Measurements from ENCODE around the gene LEFTY2.

LEFTY2 gene

DNA sequence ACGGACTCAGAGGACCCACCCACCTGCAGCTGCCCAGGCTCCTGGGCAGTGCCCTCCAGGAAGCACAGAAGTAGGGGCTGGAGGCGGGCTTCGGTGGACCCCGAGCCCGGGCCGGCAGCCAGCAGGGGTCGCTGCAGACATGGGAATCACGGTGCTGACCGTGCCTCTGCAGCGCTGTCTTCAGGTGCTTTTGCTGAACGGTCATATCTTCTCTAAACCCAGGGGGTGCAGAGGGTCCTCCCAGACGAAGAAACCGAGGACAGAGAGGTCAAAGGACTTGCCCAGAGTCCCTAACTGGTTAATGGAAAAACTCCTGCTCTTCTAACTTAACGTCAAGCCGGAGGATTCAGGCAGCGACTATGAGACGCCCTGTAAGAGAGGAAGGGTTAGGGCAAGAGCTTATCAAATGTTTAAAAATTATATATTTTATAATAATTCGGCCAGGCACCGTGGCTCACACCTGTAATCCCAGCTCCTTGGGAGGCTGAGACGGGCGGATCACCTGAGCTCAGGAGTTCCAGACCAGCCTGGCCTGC lies 21.5 kb upstream of the LEFTY2 start (continued):
- TF ChIP-seq ZBTB8A (tag by site-specific recombination; IDR thresholded peaks at IDR 0.05) = peak; percentile 60
- no peak for TF ChIP-seq ZNF664 (tag by site-specific recombination; IDR thresholded peaks at IDR 0.05)
- TF ChIP-seq, protein P1, sequence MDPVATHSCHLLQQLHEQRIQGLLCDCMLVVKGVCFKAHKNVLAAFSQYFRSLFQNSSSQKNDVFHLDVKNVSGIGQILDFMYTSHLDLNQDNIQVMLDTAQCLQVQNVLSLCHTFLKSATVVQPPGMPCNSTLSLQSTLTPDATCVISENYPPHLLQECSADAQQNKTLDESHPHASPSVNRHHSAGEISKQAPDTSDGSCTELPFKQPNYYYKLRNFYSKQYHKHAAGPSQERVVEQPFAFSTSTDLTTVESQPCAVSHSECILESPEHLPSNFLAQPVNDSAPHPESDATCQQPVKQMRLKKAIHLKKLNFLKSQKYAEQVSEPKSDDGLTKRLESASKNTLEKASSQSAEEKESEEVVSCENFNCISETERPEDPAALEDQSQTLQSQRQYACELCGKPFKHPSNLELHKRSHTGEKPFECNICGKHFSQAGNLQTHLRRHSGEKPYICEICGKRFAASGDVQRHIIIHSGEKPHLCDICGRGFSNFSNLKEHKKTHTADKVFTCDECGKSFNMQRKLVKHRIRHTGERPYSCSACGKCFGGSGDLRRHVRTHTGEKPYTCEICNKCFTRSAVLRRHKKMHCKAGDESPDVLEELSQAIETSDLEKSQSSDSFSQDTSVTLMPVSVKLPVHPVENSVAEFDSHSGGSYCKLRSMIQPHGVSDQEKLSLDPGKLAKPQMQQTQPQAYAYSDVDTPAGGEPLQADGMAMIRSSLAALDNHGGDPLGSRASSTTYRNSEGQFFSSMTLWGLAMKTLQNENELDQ (tag by site-specific recombination; IDR thresholded peaks at IDR 0.05; ENCODE audit: low read depth) = no peak
- no peak for TF ChIP-seq ZBTB20 (tag by site-specific recombination; IDR thresholded peaks at IDR 0.05)
- TF ChIP-seq ZNF555 (tag by site-specific recombination; conservative IDR thresholded peaks at IDR 0.05) = no peak
- no peak for TF ChIP-seq ZSCAN30 (tag by site-specific recombination; IDR thresholded peaks at IDR 0.05)
- TF ChIP-seq, protein P2, sequence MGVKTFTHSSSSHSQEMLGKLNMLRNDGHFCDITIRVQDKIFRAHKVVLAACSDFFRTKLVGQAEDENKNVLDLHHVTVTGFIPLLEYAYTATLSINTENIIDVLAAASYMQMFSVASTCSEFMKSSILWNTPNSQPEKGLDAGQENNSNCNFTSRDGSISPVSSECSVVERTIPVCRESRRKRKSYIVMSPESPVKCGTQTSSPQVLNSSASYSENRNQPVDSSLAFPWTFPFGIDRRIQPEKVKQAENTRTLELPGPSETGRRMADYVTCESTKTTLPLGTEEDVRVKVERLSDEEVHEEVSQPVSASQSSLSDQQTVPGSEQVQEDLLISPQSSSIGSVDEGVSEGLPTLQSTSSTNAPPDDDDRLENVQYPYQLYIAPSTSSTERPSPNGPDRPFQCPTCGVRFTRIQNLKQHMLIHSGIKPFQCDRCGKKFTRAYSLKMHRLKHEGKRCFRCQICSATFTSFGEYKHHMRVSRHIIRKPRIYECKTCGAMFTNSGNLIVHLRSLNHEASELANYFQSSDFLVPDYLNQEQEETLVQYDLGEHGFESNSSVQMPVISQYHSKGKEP (tag by site-specific recombination; IDR thresholded peaks at IDR 0.05) = no peak
- TF ChIP-seq ZNF169 (tag by site-specific recombination; IDR thresholded peaks at IDR 0.05) = no peak
- no peak for TF ChIP-seq KLF16 (tag by site-specific recombination; IDR thresholded peaks at IDR 0.05)
- no peak for TF ChIP-seq ZNF221 (tag by site-specific recombination; IDR thresholded peaks at IDR 0.05; ENCODE audit: borderline replicate concordance)
- TF ChIP-seq, protein P3, sequence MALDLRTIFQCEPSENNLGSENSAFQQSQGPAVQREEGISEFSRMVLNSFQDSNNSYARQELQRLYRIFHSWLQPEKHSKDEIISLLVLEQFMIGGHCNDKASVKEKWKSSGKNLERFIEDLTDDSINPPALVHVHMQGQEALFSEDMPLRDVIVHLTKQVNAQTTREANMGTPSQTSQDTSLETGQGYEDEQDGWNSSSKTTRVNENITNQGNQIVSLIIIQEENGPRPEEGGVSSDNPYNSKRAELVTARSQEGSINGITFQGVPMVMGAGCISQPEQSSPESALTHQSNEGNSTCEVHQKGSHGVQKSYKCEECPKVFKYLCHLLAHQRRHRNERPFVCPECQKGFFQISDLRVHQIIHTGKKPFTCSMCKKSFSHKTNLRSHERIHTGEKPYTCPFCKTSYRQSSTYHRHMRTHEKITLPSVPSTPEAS (tag by site-specific recombination; IDR thresholded peaks at IDR 0.05) = no peak
- no peak for TF ChIP-seq ZNF266 (tag by site-specific recombination; IDR thresholded peaks at IDR 0.05; ENCODE audit: low read depth)
- TF ChIP-seq ZNF677 (tag by site-specific recombination; IDR thresholded peaks at IDR 0.05) = no peak
- no peak for TF ChIP-seq ZNF146 (tag by site-specific recombination; IDR thresholded peaks at IDR 0.05)
- no peak for TF ChIP-seq ZSCAN23 (tag by site-specific recombination; IDR thresholded peaks at IDR 0.05)
- TF ChIP-seq, protein P4, sequence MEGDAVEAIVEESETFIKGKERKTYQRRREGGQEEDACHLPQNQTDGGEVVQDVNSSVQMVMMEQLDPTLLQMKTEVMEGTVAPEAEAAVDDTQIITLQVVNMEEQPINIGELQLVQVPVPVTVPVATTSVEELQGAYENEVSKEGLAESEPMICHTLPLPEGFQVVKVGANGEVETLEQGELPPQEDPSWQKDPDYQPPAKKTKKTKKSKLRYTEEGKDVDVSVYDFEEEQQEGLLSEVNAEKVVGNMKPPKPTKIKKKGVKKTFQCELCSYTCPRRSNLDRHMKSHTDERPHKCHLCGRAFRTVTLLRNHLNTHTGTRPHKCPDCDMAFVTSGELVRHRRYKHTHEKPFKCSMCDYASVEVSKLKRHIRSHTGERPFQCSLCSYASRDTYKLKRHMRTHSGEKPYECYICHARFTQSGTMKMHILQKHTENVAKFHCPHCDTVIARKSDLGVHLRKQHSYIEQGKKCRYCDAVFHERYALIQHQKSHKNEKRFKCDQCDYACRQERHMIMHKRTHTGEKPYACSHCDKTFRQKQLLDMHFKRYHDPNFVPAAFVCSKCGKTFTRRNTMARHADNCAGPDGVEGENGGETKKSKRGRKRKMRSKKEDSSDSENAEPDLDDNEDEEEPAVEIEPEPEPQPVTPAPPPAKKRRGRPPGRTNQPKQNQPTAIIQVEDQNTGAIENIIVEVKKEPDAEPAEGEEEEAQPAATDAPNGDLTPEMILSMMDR (tag by site-specific recombination; IDR thresholded peaks at IDR 0.05) = peak; percentile 84
- TF ChIP-seq, protein P5, sequence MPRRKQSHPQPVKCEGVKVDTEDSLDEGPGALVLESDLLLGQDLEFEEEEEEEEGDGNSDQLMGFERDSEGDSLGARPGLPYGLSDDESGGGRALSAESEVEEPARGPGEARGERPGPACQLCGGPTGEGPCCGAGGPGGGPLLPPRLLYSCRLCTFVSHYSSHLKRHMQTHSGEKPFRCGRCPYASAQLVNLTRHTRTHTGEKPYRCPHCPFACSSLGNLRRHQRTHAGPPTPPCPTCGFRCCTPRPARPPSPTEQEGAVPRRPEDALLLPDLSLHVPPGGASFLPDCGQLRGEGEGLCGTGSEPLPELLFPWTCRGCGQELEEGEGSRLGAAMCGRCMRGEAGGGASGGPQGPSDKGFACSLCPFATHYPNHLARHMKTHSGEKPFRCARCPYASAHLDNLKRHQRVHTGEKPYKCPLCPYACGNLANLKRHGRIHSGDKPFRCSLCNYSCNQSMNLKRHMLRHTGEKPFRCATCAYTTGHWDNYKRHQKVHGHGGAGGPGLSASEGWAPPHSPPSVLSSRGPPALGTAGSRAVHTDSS (tag by site-specific recombination; IDR thresholded peaks at IDR 0.05) = no peak
- TF ChIP-seq, protein P6, sequence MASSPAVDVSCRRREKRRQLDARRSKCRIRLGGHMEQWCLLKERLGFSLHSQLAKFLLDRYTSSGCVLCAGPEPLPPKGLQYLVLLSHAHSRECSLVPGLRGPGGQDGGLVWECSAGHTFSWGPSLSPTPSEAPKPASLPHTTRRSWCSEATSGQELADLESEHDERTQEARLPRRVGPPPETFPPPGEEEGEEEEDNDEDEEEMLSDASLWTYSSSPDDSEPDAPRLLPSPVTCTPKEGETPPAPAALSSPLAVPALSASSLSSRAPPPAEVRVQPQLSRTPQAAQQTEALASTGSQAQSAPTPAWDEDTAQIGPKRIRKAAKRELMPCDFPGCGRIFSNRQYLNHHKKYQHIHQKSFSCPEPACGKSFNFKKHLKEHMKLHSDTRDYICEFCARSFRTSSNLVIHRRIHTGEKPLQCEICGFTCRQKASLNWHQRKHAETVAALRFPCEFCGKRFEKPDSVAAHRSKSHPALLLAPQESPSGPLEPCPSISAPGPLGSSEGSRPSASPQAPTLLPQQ (tag by site-specific recombination; IDR thresholded peaks at IDR 0.05) = 0 out of 2 replicates have a peak, but pooled peaks have one; percentile 39
- no peak for TF ChIP-seq ZNF600 (tag by site-specific recombination; IDR thresholded peaks at IDR 0.05)
- TF ChIP-seq ZNF560 (tag by site-specific recombination; IDR thresholded peaks at IDR 0.05; ENCODE audit: borderline replicate concordance) = no peak
- TF ChIP-seq ZNF175 (tag by site-specific recombination; IDR thresholded peaks at IDR 0.05) = no peak
- TF ChIP-seq, protein P7, sequence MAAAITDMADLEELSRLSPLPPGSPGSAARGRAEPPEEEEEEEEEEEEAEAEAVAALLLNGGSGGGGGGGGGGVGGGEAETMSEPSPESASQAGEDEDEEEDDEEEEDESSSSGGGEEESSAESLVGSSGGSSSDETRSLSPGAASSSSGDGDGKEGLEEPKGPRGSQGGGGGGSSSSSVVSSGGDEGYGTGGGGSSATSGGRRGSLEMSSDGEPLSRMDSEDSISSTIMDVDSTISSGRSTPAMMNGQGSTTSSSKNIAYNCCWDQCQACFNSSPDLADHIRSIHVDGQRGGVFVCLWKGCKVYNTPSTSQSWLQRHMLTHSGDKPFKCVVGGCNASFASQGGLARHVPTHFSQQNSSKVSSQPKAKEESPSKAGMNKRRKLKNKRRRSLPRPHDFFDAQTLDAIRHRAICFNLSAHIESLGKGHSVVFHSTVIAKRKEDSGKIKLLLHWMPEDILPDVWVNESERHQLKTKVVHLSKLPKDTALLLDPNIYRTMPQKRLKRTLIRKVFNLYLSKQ (tag by site-specific recombination; IDR thresholded peaks at IDR 0.05; ENCODE audit: borderline replicate concordance) = no peak
- TF ChIP-seq YY2 (tag by site-specific recombination; IDR thresholded peaks at IDR 0.05) = no peak
- TF ChIP-seq BCL11B (tag by site-specific recombination; IDR thresholded peaks at IDR 0.05; ENCODE audit: low read depth) = 0 out of 2 replicates have a peak, but pooled peaks have one; percentile 55
- no peak for TF ChIP-seq ZBTB1 (tag by site-specific recombination; IDR thresholded peaks at IDR 0.05)
- TF ChIP-seq TRIM28 (IDR thresholded peaks at IDR 0.05; ENCODE audit: borderline replicate concordance, low read length) = no peak
- TF ChIP-seq, protein P8, sequence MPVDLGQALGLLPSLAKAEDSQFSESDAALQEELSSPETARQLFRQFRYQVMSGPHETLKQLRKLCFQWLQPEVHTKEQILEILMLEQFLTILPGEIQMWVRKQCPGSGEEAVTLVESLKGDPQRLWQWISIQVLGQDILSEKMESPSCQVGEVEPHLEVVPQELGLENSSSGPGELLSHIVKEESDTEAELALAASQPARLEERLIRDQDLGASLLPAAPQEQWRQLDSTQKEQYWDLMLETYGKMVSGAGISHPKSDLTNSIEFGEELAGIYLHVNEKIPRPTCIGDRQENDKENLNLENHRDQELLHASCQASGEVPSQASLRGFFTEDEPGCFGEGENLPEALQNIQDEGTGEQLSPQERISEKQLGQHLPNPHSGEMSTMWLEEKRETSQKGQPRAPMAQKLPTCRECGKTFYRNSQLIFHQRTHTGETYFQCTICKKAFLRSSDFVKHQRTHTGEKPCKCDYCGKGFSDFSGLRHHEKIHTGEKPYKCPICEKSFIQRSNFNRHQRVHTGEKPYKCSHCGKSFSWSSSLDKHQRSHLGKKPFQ (tag by site-specific recombination; IDR thresholded peaks at IDR 0.05) = no peak

All from HEK293 (cell line).